NCI-H2196 (cell line): Measurements from ENCODE around the gene ADAM33.

Source experiments
- DNase-seq: peaks from one replicate; lab custom pipeline; 2025; ENCODE audit not compliant: unreplicated experiment; lab: John Stamatoyannopoulos, UW

The ADAM33 gene

DNA sequence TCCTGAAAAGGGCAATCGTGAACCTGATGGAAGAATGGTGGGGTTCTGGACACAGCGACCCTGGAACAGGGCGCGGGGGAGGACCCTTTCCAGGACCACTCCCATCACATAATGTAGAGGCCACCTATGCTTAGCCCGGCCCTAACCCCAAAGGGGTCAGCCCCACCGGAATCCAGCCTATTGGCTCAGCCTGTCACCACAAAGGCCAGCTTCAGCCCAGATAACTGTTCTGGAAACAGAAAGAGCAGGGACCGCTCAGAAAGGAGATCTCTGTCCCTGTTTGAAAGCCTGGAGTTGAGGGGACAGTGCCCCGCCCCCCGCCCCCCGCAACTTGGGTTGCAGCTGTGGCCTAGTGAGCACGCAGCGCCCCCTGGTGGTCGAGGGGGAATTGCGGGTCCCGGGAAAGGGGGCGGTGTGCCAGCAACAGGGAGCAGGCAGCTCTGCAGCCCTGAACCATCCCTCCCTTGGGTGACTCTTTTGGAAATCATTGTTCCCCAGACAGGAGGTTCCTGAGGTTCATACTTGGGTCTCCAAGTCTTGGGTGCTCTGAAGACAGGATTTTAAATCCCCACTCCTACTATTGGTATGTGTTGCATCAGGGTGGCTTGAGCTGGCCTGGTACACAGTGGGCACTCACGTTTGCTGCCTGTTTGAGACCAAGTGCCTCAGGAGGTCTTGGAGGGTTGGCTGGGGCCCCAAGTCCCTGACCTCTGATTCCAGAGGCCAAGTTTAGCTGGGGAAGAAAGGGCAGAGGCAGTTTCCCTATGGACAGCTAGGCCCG, 29.1 kb upstream of the ADAM33 start:
- peak; percentile 57 for DNase-seq

DNA sequence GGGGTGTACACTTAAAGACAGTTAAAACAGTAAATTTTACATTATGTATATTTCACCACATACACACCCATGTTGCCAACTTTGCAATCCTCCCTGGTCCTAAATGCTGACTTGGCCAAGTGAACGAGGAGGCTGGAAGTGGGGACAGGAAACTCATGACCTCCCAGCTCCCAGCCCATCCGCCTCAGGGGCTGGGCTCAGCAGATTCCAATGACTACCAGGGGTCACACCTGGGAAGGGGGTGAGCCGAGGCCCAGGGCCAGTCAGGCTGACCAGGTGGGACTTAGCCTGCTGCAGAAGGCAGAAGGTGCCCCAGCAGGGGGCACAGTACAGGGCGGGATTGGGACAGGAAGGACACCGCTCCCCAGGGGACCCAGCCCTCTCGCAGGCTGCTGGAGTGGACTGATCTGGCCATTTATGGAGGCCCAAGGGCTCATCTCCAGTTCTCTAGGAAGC, 28.2 kb upstream of the ADAM33 start:
- DNase-seq = no peak

DNA sequence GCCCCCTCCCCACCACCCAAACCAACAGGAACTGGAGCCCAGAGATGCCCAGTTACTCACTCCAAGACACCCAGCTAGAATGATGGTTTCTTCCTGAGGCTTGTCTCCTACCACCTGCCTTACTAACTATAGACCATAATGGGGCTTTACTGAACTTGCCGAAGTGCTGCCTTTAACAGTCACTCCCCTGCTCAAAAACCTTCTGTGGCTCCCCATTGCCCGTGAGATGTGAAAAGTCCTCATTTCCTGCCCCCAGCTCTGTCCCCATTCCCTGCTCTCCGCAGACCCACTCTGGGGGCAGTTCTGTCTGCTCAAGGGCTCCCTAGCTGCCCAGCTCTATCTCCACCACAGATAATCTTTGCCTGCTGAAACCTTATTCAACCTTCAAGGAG, 25.7 kb upstream of the ADAM33 start:
- no peak for DNase-seq

DNA sequence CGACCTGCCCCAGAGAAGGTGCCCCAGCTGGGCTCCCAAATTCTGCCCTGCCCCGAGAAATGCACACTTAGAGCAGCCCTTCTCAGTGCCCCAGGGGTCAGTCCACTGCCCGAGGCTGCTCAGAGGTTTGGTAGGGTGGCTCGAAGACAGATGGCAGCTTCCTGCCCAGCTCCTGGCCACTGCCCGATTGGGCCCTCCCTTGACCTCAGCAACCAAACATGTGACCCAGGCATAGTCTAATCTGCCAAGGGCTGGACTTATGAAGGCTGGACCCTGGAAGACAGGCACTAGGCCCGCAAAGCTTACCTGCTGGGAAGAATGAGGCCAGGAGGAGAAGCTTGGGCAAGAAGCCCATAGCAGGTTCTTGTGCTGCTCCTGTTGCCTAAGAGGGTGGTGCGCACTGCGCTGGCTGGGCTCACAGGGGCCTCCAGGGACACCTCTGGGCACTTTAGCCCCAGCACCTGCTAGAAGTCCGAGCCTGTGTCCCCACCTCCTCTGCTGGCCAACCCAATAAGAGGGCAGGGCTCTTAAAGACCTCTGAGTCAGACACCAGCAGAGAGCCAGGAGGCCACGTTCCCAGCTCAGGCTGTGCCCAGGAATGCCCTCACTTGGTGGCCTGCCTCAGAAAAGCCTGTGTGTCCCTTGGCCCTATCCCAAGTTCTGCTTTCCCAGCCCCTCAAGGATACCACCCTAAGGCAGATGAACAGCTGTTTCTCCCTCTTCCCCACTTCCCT, 25.1 kb upstream of the ADAM33 start:
- DNase-seq = no peak

DNA sequence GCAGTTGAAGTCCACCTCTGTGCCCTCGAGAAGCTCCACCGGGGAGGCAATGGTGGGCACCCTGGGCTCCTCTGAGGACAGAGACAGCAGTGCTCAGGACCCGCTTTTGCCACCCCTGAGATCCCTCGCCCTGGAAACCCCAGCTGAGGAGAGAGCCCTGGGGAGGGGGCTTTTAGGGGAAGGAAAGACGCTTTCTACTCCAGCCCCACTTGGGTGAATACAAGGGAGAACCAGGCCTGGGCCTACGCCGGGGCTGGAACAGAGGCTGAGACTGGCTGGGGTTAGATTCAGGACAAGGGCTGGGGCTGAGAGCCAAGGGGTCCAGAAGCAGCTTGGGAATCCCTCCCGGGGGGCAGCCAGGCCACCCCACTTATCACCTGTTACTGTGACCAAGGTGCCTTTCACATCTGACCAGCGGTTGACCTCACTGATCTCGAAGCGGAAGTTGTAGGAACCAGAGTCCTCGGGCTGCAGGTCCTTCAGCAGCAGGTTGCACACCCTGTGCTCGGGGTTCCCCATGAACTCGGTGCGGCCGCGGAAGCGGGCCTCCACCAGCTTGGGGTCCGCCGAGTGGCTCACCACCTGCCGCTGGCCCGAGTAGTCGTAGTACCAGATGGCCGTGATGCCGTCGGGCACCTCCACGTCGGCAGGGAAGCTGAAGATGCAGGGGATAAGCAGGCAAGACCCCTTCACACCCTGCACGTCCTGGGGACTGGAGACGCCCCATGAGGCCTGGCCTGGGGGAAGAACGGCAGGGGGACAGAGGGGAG, 24.3 kb upstream of the ADAM33 start:
- no peak for DNase-seq

DNA sequence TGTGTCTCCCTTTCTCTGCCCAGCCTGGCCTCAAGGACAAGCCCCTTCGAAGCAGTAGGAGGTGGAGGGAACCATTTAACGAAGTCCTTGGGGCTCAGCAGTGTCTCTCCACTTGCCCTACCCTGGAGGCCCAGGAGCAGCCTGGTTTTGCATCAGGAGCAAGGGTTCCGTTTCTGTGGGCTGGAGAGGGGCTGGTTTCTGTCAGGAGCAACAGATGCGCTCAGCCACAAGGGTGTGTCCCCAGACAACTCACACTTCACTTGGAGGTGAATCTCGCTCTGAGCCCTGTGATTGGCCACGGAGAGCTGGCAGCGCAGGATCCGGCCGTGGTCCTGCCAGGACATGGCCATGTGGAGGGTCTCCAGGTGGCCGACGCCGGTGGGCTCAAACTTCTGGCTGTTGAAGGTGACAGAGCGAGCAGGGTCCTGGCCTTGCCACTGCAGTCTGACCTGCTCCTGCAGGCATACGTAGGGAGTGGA, 23.7 kb upstream of the ADAM33 start:
- no peak for DNase-seq

DNA sequence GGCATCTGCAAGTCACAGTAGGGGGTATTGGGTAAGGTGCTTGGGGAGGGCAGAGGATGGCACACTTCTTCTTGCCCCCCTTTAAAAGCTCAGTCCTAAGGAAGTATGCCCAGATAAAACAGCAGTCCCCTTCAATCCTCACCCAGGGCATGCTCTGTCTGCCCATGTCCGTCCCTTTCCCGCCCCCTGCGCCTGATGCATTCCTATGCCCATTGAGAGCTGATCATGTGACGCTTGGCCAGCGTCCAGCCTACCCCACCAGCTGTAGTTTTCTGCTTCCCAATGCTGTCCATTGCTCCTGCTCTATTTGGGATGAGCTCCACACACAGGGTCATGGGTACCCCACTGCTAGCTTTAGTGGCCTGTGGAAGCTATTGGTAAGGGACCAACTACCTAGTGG, 22.3 kb upstream of the ADAM33 start:
- no peak for DNase-seq

DNA sequence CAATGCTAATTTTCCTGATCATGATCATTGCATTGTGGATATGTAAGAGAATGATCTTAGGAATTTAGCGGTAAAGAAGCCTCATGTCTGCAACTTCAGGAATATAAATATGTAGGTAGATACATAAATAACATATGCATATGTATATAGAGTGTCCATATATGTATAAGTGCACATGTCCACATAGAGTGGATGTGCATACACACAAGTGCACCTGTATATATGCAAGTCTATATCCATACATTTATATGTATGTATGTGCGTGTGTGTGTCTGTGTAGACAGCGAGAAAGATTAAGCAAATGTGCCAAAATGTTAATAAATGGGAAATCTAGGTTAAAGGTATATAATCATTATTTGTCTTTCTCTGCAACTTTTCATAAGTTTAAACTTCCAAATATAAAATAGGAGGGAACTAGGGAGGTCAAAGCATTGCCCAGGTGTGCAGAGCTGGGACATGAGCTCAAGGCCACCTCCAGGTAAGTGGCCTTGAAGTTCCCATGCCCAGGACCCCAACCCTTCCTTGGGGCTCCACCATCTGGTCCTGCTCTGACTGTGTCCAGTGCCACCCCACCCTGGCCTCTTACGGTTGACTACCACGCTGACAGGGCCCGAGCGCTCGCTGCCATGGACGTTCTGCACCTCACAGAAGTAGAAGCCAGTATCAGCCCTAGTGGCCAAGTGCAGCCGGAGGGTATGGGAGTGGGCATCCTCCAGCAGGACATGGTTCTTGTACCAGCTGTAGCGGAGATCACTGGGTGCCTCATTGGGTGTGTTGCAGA, 21.0 kb upstream of the ADAM33 start:
- no peak for DNase-seq

DNA sequence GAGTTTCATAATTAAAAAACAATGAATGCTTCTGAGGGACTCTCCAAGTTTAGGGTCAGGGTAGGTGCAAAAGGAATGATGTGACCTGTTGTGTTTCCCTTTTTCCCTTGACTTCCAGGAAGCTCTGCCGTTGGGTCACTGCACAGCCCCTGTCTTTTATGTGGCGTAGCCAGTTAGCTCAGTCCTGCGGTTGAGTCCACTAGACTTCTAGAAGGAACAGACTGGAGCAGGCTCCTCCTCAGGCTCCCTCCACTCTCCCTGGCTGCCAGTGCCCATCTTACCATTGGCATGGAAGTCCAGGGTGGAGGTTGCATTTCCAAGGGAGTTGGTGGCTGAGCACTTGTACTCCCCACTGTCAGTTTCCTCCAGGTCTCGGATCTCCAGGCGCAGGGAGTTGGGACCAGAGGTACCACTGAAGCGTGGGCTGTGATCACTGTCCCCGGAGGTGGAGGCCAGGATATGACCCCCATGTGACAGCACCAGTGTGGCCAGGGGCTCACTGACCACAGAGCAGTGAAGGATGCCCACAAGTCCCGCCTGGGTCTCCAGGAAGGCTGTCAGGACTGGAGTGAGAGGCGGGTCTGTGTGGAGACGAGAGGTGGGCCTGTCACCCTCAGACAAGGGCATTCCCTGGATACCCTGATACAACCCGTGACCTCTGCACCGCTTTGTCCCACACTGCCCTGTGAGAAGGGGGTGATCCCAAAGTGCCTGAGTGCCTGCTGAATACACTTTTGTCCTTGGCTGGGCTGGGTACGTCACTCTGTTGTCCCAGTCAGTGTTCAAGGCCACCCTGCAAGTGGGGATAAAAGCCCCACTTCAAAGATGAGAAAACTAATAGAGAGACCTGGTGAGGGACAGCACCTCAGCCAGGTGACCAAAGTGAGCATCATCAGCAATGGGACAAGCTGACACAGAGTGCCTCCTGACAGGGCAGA, 19.5 kb upstream of the ADAM33 start:
- no peak for DNase-seq

DNA sequence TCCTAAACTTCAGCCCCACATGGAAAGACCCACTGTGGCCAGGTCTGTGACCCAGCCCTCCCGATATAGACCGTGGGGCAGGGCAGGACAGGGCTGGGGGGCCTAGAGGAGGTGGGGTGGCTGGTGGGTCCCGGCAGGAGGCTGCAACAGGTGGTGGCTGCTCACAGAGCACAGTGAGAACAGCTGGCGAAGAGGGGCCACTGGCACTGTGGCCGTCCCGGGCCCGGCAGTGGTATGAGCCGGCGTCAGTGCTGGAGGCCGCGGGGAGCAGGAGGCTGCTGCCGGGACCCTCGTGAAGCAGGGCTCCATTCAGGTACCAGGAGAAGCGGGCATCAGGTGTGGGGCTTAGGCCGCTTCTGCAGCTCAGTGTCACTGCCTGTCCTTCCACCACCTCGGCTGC, 17.2 kb upstream of the ADAM33 start:
- DNase-seq = no peak

DNA sequence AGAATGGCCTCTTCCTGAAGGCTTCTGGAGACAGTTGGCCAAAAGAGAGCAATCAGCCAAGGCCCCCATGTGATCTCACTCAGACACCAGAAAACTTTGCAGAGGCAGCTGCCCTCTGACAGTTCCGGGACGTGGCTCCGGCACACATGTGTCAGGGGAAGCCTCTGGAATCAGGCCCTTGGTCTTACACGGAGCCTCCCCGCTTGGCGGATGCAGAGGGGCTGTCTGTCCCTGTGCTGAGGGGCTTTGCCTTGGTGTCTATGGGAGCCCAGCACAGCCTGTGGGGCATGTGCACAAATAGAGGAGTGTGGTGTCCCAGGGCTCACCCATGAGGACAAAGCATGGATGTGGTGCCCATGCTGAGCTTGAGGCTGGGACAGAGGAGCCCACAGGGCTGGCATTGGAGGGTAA, 16.8 kb upstream of the ADAM33 start:
- no peak for DNase-seq

DNA sequence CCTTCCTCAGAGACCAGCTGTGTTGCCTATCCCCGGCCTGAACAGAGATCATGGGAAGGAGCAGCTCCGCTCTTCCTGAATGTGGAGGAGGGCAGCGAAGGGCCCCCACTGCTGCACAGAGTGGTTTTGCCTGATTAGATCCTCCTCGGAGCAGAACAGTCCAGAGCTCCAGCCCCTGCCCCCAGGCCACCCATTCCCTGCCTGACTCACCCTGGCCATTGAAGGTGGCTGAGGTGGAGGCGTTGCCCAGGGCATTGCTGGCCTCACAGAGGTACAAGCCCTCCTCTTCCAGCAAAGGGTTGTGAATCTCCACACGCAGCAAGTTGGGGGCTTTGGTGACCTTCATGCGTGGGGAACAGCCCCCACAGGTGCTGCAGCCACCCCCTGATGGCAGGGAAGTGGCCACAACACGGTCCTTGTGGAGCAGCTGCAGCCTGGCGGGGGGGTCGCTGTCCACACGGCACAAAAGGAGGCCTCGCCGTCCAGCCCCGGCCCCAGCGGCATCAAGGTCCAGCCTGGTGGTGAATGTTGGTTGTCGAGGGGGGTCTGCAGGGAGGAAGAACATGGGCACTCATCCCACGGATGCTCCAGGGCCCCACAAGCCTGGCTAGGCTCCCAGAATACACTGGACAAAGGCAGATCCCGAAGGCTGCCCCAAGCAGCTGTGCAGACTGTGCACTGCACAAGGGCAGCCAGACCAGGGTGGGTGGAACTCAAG, 15.9 kb upstream of the ADAM33 start:
- no peak for DNase-seq

DNA sequence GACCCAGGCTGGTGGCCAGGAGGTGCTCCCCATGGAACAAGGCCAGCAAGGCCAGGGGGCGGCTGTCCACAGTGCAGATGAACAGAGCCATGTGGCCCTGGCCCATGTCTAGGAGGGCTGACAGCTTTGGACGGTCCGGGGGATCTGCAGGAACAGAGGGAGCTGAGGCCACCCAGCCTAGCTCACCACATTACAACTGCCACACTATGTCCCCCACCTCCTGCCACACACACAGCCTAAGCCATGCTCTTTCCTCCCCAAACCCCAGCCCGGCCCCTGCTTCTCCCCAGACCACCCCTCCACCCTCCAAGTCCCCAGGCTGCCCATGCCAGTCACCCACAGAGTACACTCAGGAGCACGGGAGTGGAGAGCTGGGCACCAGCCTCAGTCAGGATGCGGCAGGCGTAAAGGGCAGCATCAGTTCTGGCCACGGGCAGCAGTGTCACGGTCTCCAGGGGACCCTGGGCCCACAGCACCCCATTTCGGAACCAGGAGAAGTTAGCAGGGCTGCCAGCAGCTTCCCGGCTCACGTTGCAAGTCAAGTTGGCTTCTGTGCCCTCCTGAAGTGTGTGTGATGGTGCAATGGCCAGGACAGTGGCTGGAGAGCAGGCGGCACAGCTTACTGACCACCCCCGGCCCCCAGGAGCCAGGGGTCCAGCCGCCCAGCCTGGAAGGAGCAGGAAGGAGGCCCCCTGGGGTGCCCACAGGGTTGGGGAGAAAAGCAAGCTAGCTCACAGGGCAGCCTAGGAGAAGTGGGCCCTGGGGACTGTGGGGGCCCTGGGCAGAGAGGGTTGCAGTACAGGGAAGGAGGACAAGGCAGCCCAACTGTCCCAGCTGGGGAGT, 15.2 kb upstream of the ADAM33 start:
- no peak for DNase-seq

DNA sequence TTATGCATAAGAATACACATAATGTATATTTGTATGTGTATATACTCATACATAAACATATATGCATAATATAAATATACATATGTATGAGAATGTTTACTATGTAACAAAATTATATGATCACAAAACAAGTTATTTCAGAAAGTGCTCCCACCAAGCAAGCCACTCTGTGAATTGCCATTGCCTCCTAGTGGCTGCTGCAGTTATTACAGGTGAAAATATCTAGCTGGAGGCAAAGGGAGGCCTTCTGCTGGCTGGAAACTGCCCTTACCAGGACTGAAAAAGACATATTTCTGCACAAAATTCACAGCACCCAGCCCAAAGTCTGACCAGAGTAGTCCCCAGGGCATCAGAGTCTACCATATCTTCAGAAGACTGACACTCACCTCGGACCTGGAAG, 14.4 kb upstream of the ADAM33 start:
- DNase-seq = no peak

DNA sequence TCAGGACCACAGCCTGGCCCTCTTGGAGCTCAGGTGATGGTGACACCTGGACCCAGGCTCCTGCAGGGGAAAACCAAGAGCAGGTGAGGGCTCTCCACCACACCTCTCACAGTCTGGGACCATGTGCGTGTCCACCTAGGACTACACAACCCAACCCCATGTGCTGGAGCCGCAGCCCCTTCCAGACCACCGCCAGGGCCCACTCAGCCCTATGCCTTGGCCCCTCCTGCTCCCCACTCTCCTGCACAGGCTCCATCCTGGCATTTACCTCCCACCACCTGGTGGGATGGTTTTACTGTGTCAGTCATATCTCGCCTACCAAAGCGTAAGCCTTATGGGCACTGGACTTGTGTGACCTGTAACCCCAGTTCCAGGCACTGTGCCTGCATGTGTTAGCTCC, 13.1 kb upstream of the ADAM33 start:
- no peak for DNase-seq

DNA sequence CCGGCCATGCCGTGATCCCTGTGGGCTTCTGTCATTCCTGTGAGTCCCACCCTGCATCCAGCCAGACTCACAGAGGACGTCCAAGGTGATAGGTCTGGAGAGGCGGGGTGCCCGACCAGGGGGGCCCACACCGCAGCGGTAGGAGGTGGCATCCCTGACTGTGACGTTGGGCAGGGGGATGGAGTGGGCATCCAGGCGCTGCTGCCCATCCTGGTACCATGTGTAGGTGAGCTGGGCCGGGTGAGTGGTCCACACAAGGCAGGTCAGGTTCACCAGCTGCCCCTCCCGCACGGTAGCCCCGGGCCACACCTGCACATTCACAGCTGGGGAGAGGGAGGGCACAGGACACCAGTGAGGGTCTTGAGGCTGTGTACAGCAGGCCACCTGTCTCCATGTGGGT, 11.6 kb upstream of the ADAM33 start:
- no peak for DNase-seq

DNA sequence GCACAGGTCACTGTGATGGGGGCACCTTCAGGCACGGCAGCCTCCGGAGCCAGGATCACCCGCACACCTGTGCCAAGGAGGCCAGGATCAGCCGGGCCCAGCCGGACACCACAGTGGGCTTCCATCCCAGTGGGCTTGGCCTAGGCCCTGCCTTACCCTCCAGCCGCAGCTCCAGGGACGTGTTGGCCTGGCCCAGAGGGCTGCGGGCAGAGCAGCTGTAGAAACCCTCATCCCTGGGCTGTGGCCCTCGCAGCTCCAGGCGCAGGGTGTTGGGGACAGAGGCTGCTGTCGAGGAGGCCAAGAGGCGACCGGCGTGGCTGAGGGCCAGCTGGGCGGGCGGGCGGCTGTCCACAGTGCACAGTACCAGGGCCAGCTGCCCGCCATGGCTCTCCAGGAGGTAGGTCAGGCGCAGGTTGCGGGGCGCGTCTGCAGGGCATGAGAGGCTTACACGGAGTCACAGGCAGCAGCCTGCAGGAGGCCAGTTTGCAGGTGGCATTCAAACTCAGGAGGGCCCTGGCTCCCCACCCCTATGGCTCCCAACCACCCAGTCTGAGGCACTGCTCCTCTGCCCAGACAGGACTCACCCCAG, 11.0 kb upstream of the ADAM33 start:
- no peak for DNase-seq

DNA sequence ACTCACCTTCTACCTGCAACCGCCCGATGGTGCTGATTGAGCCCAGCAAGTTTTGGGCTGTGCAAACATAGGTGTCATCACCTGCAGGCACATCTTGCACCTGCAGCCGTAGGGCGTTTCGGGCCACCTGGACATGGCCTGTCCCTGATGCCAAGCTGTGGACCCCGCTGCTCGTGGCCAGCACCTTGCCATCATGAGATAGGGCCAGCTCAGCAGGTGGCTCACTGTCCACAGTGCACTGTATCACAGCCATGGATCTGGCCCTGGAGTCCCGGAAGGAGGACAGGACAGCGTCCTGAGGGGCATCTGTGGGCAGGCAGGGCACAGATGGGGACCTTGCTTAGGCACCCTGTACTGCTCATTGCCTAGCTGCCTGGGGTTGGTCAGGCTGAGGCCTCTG, 10.1 kb upstream of the ADAM33 start:
- DNase-seq = no peak
